GM19351 (cell line): ENCODE measurements around the gene RAB30.

ENCODE experiments used
- ATAC-seq: cut with Tn5 transposase; IDR thresholded peaks from one replicate; pipeline ENCODE4 v1.9.1; 2021; ENCODE audit warnings: mild to moderate bottlenecking, moderate library complexity; ENCODE audit not compliant: unreplicated experiment

The RAB30 gene

DNA sequence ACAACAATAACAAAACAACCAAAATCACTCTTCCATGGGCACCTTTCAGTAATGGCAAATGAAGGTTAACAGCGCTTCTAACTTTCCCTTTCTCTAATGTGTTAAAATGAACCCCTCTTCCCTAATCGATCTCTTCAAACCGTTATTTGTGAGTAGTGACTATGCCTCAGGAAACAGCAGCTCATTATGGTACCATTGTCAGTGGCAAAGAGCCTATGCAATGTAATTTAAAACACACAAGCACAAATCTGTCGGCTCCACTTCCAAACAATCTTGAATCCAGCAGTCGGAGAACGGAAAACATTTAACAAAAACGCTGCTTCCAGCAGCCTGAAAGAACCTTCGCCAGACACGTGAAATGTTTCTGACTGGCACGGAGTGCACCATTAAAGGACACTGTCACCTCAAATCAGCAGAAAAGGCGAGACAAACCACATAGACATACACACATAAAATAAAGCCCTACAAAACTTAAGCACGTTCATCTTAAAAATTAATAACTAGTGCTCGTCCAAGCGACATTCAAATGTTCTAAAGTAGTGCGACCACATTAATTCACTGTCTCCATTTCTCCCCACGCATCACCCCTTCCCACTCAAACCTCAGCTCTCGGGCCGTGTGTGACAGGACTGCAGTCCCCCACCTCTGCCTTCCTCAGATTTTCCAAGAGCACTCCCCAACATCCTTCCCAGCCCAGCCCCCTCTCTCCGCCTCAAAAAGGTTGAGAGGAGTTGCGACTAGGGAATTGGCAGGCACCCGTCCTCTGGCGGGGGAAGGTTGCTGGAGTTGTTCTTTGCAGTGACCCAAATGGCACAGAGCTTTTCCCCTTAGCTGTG, 748 bp downstream of the RAB30 start:
- ATAC-seq, result no peak

- ATAC-seq, result no peak
These were observed 1.5 kb downstream of the RAB30 start for GRCh38 chr11:83070044-83070701.

DNA sequence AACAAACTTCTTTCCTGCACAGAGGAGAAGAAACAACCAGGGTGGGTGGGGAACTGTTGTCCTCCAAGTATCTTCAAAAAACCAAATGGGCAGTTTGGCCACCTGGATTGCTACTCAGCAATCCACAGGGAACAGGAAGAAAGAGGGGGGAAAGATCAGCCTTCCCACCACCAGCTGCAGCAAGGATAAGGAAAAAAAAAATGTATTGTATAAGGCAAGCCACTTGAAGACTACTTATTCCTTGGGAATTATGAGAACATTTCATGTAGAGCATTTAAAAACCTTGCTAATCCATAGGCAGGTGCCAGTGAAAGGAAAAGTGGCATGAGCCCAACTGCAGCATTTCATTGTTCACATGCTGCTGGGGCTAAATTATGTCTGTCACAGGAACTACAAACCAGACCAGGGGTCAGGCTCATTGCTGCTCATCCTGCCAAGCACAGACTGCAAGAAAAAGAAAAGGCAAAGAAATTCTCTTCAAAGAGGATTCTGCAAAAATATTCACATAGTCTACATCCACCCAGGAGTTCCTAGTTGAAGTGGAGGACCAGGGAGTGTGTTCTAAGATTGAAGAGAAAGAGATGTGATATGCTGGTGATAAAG, 2.2 kb downstream of the RAB30 start:
- ATAC-seq, result no peak

DNA sequence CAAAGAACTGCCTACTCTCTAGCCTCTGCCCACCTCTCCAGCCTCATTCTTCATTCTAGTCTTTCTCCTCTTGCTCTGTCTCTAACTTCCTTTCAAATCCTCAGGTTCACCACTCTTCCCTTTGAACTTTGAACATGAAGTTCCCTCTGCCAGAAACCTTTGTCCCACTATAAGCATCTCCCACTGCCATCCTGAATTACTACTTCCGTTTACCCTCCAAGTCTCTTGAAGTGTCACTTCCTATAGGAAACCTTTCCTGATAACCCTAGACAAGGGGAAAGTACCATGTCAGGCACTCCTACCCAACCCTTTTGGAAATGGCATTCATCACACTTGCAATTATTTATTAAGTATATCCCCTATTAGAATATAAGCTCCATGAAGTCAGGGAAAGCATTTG, 3.1 kb downstream of the RAB30 start:
- ATAC-seq, result no peak

DNA sequence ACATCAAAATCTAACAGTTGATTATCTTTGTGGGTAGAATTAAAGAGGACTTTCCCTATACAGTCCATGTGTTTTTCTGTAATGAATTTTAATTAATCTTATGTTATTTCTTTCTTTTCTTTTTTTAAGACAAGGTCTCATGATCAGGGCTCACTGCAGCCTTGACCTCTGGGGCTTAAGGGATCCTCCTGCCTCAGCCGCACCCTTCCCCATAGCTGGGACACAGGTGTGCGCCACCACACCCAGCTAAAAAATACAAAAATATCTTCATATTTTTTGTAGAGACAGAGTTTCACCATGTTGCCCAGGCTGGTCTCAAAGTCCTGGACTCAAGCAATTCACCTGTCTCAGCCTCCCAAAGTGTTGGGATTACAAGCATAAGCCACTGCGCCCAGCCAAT, 7.7 kb downstream of the RAB30 start:
- ATAC-seq, result no peak

DNA sequence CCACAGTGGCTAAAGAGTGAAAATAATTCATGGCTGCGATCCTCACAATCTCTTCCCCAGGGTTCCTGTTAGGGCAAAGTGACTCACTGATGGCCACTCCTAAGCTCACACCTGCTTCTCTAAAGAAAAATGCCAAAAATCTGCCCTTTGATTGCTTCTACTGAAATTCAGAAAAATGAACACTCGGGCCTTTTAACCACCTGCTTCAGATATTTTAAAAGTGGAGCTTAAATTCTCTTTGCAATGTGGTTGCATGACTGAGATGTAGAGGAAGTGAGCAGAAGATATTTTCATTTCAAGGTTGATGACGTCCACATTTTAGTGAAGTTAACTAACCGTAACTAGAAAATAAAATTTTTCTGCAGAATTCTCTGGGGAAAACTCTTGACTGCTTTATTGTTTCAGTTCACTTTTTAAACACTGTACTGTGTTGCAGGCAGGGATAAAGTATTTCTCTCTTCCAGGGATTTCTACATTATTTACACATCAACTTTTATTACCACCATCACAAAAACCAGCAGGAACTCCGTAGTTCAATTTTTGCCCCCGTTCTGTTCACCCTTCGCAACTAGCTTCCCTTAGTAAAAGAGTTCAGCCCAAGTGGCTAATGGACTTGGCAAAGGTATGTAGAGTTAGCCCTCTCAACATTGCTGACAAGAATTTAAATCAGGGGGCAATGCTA, 8.5 kb downstream of the RAB30 start:
- ATAC-seq, result peak; percentile 67

GRCh38 chr11:83061883-83062282, 9.8 kb downstream of the RAB30 start:
- peak; percentile 76 for ATAC-seq

DNA sequence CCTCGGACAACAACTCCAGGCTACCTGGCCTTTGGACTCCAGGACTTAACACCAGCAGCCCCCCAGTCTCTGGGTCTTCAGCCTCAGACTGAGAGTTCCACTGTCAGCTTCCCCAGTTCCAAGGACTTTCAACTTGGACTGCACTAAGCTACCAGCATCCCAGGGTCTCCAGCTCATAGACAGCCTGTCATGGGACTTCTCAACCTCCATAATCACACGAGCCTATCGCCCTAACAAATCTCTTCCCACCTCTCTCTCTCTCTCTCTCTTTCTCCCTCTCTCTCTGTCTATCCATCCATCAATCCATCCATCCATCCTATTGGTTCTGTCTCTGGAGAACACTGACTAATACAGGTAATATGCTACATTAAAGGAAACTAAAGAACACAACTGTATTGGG, 10.7 kb downstream of the RAB30 start:
- ATAC-seq, result no peak

- no peak for ATAC-seq
These were observed 14.0 kb downstream of the RAB30 start for GRCh38 chr11:83057721-83058120.

DNA sequence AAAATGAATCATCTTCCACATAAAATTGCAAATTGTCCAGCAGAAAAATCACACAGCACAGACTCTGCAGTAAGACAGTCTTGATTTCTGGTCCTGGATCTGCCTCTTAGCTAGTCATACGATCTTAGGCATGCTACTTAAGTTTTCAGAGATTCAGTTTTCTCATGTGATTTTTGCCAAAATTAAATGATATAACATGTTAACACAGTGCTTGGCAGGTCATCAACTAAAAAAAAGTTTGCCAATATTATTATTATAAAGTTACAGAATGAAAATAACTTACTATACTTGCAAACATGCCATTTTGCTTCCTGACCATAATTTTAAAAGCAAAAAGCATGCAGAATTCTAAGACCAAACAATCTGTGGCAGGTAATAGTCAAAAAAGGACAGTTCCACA, 15.1 kb downstream of the RAB30 start:
- no peak for ATAC-seq

GRCh38 chr11:83056204-83056603, 15.5 kb downstream of the RAB30 start:
- ATAC-seq, result no peak

DNA sequence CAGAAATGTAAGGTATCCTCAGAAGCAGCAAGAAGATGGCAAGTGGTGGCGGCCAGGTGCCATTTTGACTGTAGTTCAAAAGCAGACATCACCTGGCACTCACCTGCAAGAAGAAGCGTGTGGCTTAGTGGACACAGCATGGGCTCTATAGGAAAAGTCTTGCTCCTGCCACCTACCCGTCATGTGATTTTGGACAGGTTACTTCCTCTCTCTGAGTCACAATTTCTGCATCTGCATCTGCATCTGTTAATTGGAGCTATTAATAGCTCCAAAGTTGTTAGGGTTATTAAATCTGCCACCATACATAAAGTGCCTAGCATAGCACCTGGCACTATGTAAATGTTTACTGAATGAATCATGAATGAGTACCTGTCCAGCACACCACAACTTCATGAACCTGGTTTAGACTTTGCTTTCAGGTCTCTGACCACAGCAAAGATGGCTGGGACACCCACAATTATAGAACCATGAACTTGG, 16.8 kb downstream of the RAB30 start:
- peak; percentile 64 for ATAC-seq

DNA sequence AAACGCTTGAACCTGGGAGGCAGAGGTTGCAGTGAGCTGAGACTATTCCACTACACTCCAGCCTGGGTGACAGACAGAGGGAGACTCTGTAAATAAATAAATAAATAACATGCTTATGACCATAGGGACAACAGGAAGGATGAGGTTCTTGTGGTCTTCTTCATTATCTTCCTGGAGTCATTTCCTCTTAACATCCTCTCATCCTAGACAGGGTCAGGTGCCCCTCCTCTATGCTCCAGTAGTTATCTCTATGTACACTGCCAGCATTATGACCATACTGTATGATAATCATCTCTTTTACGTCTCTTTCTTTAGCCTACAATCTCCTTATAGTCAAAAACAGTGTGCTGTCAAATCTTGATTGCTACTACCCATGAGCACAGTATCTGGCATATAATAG, 17.7 kb downstream of the RAB30 start:
- ATAC-seq, result peak; percentile 47

DNA sequence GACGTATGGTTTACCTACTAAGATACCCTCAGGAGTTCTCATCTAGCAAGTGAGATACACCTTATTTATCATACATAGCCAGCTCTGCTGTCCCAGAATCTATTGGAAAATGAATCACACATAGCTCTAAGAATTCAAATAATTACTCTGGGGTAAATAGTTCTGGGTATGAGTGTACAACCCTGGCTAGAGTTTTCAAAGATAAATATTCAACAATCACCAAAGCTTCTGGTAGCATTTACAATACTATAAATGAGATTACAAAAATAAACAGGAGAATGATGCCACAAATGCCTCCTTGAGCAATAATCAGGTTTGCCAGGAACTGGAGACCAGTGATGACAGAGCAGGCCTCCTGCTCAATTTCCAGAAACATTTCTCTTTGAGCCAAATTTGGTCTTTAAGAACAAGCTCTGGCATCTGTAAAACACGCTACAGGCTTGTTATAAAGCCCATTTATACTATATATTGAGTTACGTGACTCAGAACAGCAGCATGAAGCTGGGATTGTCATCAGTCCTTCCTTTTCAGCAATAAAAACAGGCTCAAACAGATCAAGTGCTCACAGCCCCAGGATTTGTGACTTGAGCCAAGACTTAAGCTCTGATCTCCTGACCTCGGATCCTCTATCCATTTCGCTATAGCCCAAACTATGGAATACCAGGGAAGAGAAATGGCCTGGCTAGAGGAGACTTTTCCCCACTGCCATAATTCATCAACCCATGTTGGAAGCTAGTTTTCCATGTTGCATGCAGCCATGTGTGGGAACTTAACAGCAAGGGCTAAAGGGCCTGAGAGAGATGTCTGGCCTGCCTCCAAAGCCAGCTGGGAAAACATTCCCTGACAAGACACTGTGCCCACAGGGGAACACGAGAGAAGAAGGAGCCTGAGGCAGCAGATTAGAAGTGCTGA, 19.7 kb downstream of the RAB30 start:
- no peak for ATAC-seq

- ATAC-seq, result no peak
These were observed 24.0 kb downstream of the RAB30 start for GRCh38 chr11:83047515-83048225.

DNA sequence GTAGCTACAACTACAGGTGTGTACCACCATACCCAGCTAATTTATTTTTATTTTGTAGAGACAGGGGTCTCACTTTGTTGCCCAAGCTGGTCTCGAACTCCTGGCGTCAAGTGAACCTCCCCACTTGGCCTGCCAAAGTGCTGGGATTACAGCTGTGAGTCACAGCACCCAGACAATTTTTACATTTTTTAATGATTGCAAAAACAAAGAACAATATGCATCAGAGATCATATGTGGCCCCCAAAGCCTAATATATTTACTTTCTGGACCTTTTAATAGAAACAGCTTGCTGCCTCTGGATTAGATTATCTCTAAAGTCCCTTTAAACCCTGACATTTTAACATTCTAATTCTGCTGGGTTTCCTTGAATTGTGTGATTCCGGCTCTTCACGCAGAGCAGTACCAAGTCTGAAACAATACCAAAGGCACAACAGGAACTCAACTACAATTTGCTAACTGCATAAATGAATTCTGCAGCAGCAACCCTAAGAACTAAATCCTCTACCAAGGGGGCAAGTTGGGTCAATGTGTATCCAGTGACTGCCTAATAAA, 25.0 kb downstream of the RAB30 start:
- ATAC-seq, result no peak

GRCh38 chr11:83044958-83045712, 26.6 kb downstream of the RAB30 start:
- ATAC-seq, result peak; percentile 88

- no peak for ATAC-seq
These were observed 28.6 kb downstream of the RAB30 start for GRCh38 chr11:83042964-83043711.
